ENCODE results near the gene GFY. TPM values are rescaled to one million over a fixed set of nuclear protein-coding genes. Genes with fewer than 3 reads are reported as not detected.

The GFY gene
- total and polyA plus RNA-seq, 9 of the 15 experiments (the other 6 are each of a cell fraction or from before 2014, with no cell fraction given) = 0.06 to 0.40 (median 0.19) TPM; not detected in 3

- TF ChIP-seq, protein P1, sequence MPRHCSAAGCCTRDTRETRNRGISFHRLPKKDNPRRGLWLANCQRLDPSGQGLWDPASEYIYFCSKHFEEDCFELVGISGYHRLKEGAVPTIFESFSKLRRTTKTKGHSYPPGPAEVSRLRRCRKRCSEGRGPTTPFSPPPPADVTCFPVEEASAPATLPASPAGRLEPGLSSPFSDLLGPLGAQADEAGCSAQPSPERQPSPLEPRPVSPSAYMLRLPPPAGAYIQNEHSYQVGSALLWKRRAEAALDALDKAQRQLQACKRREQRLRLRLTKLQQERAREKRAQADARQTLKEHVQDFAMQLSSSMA (CRISPR knock-in tag; IDR thresholded peaks at IDR 0.05) = no peak
- TF ChIP-seq, protein P2, sequence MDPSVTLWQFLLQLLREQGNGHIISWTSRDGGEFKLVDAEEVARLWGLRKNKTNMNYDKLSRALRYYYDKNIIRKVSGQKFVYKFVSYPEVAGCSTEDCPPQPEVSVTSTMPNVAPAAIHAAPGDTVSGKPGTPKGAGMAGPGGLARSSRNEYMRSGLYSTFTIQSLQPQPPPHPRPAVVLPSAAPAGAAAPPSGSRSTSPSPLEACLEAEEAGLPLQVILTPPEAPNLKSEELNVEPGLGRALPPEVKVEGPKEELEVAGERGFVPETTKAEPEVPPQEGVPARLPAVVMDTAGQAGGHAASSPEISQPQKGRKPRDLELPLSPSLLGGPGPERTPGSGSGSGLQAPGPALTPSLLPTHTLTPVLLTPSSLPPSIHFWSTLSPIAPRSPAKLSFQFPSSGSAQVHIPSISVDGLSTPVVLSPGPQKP (CRISPR knock-in tag; IDR thresholded peaks at IDR 0.05) = no peak
- TF ChIP-seq ZEB2 (IDR thresholded peaks at IDR 0.05) (peak; percentile 48; the same call in 1 of the 2 replicates), ELF4 (CRISPR knock-in tag; IDR thresholded peaks at IDR 0.05) (peak; percentile 81), MCM7 (IDR thresholded peaks at IDR 0.05) (no peak), ATF7 (IDR thresholded peaks at IDR 0.05) (no peak), PML (IDR thresholded peaks at IDR 0.05; ENCODE audit: low read length) (no peak; the same call in 1 of the 2 replicates), CTBP1 (IDR thresholded peaks at IDR 0.05; ENCODE audit: borderline replicate concordance) (peak; percentile 20; the same call in 1 of the 2 replicates), NEUROD1 (IDR thresholded peaks at IDR 0.05; ENCODE audit: borderline replicate concordance, low read depth, low read length, partially characterized antibody) (no peak), RBM15 (IDR thresholded peaks at IDR 0.05; ENCODE audit: insufficient read depth, low read length) (no peak), SUPT5H (IDR thresholded peaks at IDR 0.05) (peak; percentile 52), LARP7 (IDR thresholded peaks at IDR 0.05) (no peak), CCNT2 (IDR thresholded peaks at IDR 0.05; ENCODE audit: borderline replicate concordance, extremely low read depth, insufficient read length, low read depth, low read length) (no peak), ILK (tag; IDR thresholded peaks at IDR 0.05; ENCODE audit: borderline replicate concordance, low read depth) (no peak), TAF9B (IDR thresholded peaks at IDR 0.05; ENCODE audit: partially characterized antibody) (no peak), SIN3B (IDR thresholded peaks at IDR 0.05; ENCODE audit: low read depth) (no peak), NCOA4 (IDR thresholded peaks at IDR 0.05; ENCODE audit: partially characterized antibody) (no peak)
- TF ChIP-seq, protein P3, sequence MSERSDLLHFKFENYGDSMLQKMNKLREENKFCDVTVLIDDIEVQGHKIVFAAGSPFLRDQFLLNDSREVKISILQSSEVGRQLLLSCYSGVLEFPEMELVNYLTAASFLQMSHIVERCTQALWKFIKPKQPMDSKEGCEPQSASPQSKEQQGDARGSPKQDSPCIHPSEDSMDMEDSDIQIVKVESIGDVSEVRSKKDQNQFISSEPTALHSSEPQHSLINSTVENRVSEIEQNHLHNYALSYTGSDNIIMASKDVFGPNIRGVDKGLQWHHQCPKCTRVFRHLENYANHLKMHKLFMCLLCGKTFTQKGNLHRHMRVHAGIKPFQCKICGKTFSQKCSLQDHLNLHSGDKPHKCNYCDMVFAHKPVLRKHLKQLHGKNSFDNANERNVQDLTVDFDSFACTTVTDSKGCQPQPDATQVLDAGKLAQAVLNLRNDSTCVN (CRISPR knock-in tag; IDR thresholded peaks at IDR 0.05) = peak; percentile 73; the same call in 1 of the 2 replicates
- TF ChIP-seq, protein P4, sequence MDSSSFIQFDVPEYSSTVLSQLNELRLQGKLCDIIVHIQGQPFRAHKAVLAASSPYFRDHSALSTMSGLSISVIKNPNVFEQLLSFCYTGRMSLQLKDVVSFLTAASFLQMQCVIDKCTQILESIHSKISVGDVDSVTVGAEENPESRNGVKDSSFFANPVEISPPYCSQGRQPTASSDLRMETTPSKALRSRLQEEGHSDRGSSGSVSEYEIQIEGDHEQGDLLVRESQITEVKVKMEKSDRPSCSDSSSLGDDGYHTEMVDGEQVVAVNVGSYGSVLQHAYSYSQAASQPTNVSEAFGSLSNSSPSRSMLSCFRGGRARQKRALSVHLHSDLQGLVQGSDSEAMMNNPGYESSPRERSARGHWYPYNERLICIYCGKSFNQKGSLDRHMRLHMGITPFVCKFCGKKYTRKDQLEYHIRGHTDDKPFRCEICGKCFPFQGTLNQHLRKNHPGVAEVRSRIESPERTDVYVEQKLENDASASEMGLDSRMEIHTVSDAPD (CRISPR knock-in tag; IDR thresholded peaks at IDR 0.05) = no peak
- TF ChIP-seq, protein P5, sequence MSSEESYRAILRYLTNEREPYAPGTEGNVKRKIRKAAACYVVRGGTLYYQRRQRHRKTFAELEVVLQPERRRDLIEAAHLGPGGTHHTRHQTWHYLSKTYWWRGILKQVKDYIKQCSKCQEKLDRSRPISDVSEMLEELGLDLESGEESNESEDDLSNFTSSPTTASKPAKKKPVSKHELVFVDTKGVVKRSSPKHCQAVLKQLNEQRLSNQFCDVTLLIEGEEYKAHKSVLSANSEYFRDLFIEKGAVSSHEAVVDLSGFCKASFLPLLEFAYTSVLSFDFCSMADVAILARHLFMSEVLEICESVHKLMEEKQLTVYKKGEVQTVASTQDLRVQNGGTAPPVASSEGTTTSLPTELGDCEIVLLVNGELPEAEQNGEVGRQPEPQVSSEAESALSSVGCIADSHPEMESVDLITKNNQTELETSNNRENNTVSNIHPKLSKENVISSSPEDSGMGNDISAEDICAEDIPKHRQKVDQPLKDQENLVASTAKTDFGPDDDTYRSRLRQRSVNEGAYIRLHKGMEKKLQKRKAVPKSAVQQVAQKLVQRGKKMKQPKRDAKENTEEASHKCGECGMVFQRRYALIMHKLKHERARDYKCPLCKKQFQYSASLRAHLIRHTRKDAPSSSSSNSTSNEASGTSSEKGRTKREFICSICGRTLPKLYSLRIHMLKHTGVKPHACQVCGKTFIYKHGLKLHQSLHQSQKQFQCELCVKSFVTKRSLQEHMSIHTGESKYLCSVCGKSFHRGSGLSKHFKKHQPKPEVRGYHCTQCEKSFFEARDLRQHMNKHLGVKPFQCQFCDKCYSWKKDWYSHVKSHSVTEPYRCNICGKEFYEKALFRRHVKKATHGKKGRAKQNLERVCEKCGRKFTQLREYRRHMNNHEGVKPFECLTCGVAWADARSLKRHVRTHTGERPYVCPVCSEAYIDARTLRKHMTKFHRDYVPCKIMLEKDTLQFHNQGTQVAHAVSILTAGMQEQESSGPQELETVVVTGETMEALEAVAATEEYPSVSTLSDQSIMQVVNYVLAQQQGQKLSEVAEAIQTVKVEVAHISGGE (CRISPR knock-in tag; IDR thresholded peaks at IDR 0.05) = no peak
Observed at GRCh38 chr19:49409441-49410029, 15.7 kb upstream of the GFY start (continued).
